ENCODE data around the gene SYNJ2.

- no peak for TF ChIP-seq CTCF (IDR thresholded peaks at IDR 0.05)
- no peak for TF ChIP-seq REST (IDR thresholded peaks at IDR 0.05; ENCODE audit: insufficient read depth in 1 of 2, low read depth in 2 of 2, low read length in 1 of 2)
- no peak for TF ChIP-seq POLR2AphosphoS5 (IDR thresholded peaks at IDR 0.05; ENCODE audit: low read depth, low read length)
- TF ChIP-seq TCF7L2 (IDR thresholded peaks at IDR 0.05; ENCODE audit: low read depth, low read length): no peak
- TF ChIP-seq SIN3A (IDR thresholded peaks at IDR 0.05; ENCODE audit: borderline replicate concordance, insufficient read depth, low read depth, low read length): no peak
Observed at GRCh38 chr6:158000530-158001307, 19.1 kb downstream of the SYNJ2 start.
